Bronchial epithelial cell (primary cell): ENCODE measurements around the gene THSD4. TPM values are rescaled to one million over a fixed set of nuclear protein-coding genes. Genes with fewer than 3 reads are reported as not detected.

ENCODE experiments used
- DNase-seq: peaks from one replicate; pipeline ENCODE4 v3.0.0-alpha.2; 2010; ENCODE audit warnings: low read depth
- FAIRE-seq: peaks from 2 replicates; lab custom pipeline; 2011; peaks lifted over from hg19 to GRCh38; lab: Jason Lieb, UNC
- H3K27me3 ChIP-seq: 2 replicates; pipeline ENCODE4 v1.5.1; 2011; ENCODE audit warnings: low read length; ENCODE audit not compliant: control insufficient read depth, insufficient read depth
- H3K36me3 ChIP-seq: 2 replicates; pipeline ENCODE4 v1.5.1; 2011; ENCODE audit warnings: low read length; ENCODE audit not compliant: control insufficient read depth, insufficient read depth
- H3K4me3 ChIP-seq: 2 replicates; pipeline ENCODE4 v1.5.1; 2011; ENCODE audit warnings: mild to moderate bottlenecking, low read depth, low read length, control low read depth
- total RNA-seq: library from RNA; depleted of rRNA; stranded (reverse); fragments of >200 nt; gene quantifications from 2 replicates; pipeline ENCODE4 v1.2.1, GENCODE V29; 2014
- TF ChIP-seq, protein P1 (sequence below): IDR thresholded peaks from 2 replicates; pipeline ENCODE4 v1.5.1; 2011; ENCODE audit warnings: mild to moderate bottlenecking, moderate library complexity, low read length, control low read depth, inconsistent platforms; ENCODE audit not compliant: insufficient read depth, severe bottlenecking

Gene THSD4
- total RNA-seq, 1 donor from 2014 or later: 14.5 TPM

DNA sequence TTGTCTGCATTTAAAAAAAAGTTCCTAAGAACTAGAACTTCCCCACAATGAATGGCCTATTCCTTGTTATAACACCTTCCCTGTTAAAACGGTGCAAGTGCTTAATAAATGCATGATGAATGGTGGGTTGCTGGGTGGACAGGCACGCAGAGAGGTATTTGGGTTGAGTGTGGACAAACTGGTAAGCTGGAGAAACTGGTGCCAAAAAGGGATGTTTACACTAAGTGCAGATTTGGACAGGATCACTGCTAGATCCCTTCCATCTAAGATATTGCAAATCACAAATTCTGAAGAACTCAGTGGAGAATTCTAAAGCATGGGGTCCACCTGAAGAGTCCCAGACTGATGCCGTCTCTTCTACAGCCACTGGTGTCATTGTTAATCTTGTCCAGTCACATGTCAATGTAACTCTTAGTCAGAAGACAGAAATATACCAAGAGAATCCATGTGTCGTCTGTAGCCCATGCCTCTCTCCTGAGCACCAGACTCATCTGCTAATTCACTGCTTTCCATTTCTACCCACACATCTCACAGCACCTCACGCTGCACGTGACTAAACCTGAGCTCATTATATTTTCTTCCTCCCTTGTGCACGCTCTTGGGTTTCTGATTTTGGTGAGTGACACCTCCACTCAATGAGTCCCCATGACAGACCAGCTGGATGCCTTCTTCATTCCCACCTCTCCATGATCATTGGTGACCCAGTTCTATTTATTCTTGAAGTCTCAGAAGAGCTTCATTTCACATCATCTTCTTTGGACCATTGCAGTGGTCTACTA, 328.9 kb downstream of the THSD4 start:
- DNase-seq: peak; percentile 59
- Histone ChIP-seq H3K27me3 (no peaks in the 10 kb centered on the region), H3K4me3 (no peak overlapping the region), H3K36me3 (no peaks in the 10 kb centered on the region)
- TF ChIP-seq, protein P1, sequence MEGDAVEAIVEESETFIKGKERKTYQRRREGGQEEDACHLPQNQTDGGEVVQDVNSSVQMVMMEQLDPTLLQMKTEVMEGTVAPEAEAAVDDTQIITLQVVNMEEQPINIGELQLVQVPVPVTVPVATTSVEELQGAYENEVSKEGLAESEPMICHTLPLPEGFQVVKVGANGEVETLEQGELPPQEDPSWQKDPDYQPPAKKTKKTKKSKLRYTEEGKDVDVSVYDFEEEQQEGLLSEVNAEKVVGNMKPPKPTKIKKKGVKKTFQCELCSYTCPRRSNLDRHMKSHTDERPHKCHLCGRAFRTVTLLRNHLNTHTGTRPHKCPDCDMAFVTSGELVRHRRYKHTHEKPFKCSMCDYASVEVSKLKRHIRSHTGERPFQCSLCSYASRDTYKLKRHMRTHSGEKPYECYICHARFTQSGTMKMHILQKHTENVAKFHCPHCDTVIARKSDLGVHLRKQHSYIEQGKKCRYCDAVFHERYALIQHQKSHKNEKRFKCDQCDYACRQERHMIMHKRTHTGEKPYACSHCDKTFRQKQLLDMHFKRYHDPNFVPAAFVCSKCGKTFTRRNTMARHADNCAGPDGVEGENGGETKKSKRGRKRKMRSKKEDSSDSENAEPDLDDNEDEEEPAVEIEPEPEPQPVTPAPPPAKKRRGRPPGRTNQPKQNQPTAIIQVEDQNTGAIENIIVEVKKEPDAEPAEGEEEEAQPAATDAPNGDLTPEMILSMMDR: no peak
- FAIRE-seq: no peak

- H3K36me3 ChIP-seq: no peaks in the 10 kb centered on the region
- H3K27me3 ChIP-seq: no peaks in the 10 kb centered on the region
- peak; percentile 98 for DNase-seq
- H3K4me3 ChIP-seq: no peak overlapping the region
- FAIRE-seq: no peak
- TF ChIP-seq, protein P1: no peak
Observed at GRCh38 chr15:71444866-71445590, 329.8 kb downstream of the THSD4 start.

- H3K4me3 ChIP-seq: no peak overlapping the region
- peak; percentile 96 for DNase-seq
- TF ChIP-seq, protein P1: no peak
Observed at GRCh38 chr15:71447328-71448250, 332.3 kb downstream of the THSD4 start.

GRCh38 chr15:71448688-71449114, 333.4 kb downstream of the THSD4 start:
- no peak overlapping the region for H3K4me3 ChIP-seq
- TF ChIP-seq, protein P1: peak; percentile 78
- no peaks in the 10 kb centered on the region for H3K27me3 ChIP-seq
- FAIRE-seq: no peak
- no peaks in the 10 kb centered on the region for H3K36me3 ChIP-seq
- peak; percentile 79 for DNase-seq

More at GRCh38 chr15:71447328-71448250, 332.3 kb downstream of the THSD4 start:
- no peak for FAIRE-seq
- no peaks in the 10 kb centered on the region for H3K27me3 ChIP-seq
- no peaks in the 10 kb centered on the region for H3K36me3 ChIP-seq

DNA sequence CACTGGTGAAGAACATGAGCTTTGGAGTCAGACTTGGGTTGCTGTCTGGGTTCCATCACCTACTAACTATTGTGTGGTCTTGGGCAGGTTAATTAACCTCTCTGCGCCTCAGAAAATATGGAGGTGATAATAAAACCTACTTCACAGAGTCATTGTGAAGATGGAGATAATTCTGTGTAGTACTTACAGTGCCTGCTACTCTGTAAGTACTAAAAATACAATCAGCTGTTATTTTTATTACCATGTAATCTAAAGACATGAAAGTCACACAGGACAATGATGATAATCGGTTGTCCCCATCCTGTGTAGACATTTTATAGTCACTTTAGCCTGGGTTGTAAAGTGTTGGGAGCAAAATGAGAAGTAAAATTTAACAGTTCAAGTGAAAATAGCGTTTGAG, 334.1 kb downstream of the THSD4 start:
- Histone ChIP-seq H3K4me3 (no peak overlapping the region), H3K27me3 (no peaks in the 10 kb centered on the region), H3K36me3 (no peaks in the 10 kb centered on the region)
- DNase-seq (no peak), FAIRE-seq (no peak)
- TF ChIP-seq, protein P1: no peak
